Activated T-cell treated with anti-CD3 and anti-CD28 coated beads, Interleukin-2, amount 50 U/mL, for 4 hours (primary cell): Measurements from ENCODE around the gene S100A10. TPM values are rescaled to one million over a fixed set of nuclear protein-coding genes. Genes with fewer than 3 reads are reported as not detected.

ENCODE experiments used
- ATAC-seq, 2 donors: fragments of 200-7000 bp; cut with Tn5 transposase; one replicate each; pipeline ENCODE4 v1.10.0; 2021
- DNase-seq: peaks from one replicate; pipeline ENCODE4 v3.0.0-alpha.2; 2020
- H3K27me3 Mint-ChIP-seq: one replicate; pipeline ENCODE4 v1.8.0; 2021; ENCODE audit warnings: low read depth, mixed read lengths
- H3K36me3 Mint-ChIP-seq: one replicate; pipeline ENCODE4 v1.8.0; 2022; ENCODE audit warnings: mixed read lengths; ENCODE audit not compliant: insufficient read depth
- H3K4me1 Mint-ChIP-seq: one replicate; pipeline ENCODE4 v1.8.0; 2021; ENCODE audit warnings: low read depth, mixed read lengths
- H3K4me3 Mint-ChIP-seq: one replicate; pipeline ENCODE4 v1.8.0; 2021; ENCODE audit warnings: mild to moderate bottlenecking, moderate library complexity, mixed read lengths
- H3K9me3 Mint-ChIP-seq: one replicate; pipeline ENCODE4 v1.8.0; 2021; ENCODE audit warnings: mixed read lengths
- total RNA-seq, 3 donors: library from RNA; stranded (reverse); gene quantifications; one replicate each; pipeline ENCODE4 v1.2.1, GENCODE V29; 2021

Gene S100A10
- total RNA-seq, 3 donors from 2014 or later: 92.6 to 113 (median 106) TPM

DNA sequence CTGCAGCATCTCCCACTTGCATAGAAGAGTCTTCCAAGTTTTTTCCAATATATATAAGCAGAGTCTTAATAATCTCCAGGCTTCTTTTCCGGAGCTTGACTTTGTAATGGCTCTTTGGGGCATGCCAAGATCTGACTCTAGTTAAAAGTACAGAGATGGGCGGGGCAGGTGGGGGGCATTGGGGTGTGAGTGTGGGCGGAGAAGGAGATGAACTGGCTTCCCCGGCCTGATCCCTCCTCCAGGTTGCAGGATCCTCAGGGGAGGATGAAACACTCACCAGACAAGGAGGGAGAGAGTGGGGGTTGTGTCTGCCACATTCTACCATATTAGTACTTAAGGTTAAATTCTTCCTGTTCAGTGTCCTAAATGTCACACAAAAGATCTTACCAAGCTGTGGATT, 23.0 kb downstream of the S100A10 start:
- Mint-ChIP-seq H3K4me3 (no peak overlapping the region), H3K27me3 (no peaks in the 10 kb centered on the region), H3K9me3 (no peaks in the 10 kb centered on the region), H3K36me3 (no peaks in the 10 kb centered on the region), H3K4me1 (peaks cover 23% of the 10 kb centered on the region)
- no peak for DNase-seq
- no peak for ATAC-seq

DNA sequence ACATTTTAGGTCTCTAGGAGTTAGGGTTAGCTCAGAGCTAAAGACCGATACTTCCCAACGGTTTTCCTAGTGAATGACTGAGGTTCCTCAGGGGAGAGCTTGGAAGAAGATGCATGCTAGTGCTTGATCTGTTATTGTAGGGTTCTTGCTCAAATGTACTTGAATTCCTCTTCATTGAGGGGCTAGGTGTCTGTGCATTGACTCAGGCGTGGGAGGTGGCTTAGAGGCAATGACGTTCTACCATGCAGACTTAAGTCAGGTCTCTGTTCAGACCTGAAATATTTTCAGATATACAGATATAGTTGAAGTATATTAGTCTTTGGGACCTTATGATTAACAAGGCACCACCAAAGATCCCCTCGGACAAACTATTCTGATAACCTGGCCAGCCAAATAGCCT, 23.5 kb downstream of the S100A10 start:
- no peak for ATAC-seq
- peaks cover 23% of the 10 kb centered on the region for H3K4me1 Mint-ChIP-seq
- H3K9me3 Mint-ChIP-seq: no peaks in the 10 kb centered on the region
- no peak overlapping the region for H3K4me3 Mint-ChIP-seq
- no peaks in the 10 kb centered on the region for H3K36me3 Mint-ChIP-seq
- DNase-seq: no peak
- H3K27me3 Mint-ChIP-seq: no peaks in the 10 kb centered on the region

DNA sequence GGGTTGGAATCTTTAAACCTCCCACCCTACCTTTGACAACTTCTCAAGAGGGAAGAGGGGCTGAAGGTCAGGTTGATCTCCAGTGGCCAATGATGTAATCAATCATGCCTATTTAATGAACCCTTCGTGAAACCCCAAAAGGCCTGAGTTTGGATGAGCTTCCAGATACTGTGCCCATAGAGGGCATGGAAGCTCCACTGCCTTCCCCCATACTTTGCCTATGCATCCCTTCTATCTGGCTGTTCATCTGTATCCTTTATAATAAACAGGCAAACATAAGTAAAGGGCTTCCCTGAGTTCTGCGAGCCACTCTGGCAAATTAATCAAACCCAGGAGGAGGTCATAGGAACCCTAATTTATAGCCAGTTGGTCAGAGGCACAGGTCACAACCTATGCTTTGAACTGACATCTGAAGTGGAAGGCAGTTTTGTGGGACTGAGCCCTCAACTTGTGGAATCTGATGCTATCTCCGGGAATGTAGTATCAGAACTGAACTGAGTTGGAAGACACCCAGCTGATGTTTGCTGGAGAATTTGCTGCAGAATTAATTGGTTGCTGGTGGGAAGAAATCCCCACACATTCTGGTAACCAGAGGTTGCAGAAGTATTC, 24.8 kb downstream of the S100A10 start:
- H3K9me3 Mint-ChIP-seq: no peaks in the 10 kb centered on the region
- no peak overlapping the region for H3K4me3 Mint-ChIP-seq
- peaks cover 22% of the 10 kb centered on the region for H3K4me1 Mint-ChIP-seq
- no peaks in the 10 kb centered on the region for H3K27me3 Mint-ChIP-seq
- DNase-seq (no peak), ATAC-seq (no peak)
- no peaks in the 10 kb centered on the region for H3K36me3 Mint-ChIP-seq

DNA sequence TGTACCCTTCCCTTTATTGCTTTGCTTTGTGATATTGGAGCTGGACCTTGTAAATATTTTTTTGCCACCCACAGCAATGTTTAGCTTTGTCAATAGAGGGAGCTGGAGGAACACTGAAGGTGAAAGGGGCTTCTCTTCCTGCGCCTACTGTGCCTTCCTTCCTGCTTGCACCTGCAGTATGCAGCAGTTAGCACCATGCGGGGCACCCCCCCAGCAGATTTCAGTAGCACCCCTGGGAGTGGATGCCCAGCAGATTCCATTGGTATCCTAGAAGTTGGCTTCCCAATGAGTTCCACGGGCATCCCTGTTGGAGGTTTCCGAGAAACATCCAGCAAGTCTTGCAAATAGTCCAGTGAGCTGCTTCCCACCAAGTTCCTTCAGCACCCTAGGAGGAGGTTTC, 25.6 kb downstream of the S100A10 start:
- Mint-ChIP-seq H3K4me3 (no peak overlapping the region), H3K27me3 (no peaks in the 10 kb centered on the region), H3K4me1 (peaks cover 18% of the 10 kb centered on the region), H3K36me3 (no peaks in the 10 kb centered on the region), H3K9me3 (no peaks in the 10 kb centered on the region)
- DNase-seq (peak; percentile 32), ATAC-seq (peak; percentile 63 to 79)

DNA sequence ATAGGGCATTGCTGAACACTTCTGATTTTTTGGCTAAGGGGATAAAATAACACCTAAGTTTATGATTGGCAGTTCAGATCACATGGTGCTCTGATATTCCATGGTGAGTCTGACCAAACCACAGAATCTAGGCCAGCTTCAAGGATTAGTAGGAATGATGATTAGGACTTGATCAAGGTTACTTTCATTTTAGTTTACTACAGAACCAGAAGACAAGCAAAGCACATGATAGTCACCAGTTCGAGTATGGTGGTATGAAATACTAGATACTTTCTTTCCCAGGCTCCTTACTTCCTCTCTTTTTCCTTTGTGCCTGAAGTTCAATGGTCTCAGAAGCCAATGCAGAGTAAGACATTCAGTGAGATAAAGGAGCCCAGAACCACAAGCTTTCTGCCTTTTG, 26.6 kb downstream of the S100A10 start:
- DNase-seq: no peak
- no peaks in the 10 kb centered on the region for H3K27me3 Mint-ChIP-seq
- no peak overlapping the region for H3K4me3 Mint-ChIP-seq
- H3K4me1 Mint-ChIP-seq: peaks cover 10% of the 10 kb centered on the region
- H3K9me3 Mint-ChIP-seq: no peaks in the 10 kb centered on the region
- no peak for ATAC-seq
- H3K36me3 Mint-ChIP-seq: no peaks in the 10 kb centered on the region

DNA sequence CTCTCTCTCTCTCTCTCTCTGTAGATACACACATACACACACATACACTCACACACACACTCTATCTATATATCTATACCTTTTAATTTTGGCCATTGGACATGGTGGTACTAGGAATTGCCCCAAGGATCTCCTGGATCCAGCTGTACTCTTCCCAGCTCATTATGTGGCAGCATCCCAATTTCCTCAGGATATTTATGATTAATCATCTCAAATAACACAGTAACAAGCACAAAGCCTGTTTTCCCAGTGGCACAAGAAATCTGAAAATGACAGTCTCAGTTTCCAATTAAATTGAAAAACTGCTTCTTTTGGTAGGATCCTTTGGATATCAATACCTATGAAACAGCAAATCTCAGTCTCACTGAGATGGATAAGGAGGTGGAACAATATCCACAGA, 27.6 kb downstream of the S100A10 start:
- no peaks in the 10 kb centered on the region for H3K27me3 Mint-ChIP-seq
- H3K4me1 Mint-ChIP-seq: peaks cover 10% of the 10 kb centered on the region
- no peaks in the 10 kb centered on the region for H3K36me3 Mint-ChIP-seq
- ATAC-seq (no peak), DNase-seq (no peak)
- no peaks in the 10 kb centered on the region for H3K9me3 Mint-ChIP-seq
- H3K4me3 Mint-ChIP-seq: no peak overlapping the region

DNA sequence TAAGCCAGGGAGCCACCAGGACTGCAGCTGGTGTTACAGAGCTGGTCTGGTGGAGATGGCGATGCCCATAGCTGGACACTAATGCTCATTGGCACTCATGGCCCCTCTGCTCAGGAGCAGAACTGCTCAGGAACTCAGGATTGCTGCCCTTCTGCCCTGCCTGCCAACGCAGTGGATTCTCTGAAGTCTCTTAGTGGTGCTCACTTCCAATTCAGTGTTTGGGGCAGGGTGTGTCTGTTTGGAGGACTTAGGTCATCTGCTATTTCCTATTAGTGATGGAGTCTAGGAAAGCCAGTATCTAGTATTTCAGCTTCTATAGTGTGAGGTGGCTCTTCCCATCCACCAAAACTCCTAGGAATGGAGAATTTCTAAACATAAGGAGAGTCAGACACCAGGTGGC, 29.1 kb downstream of the S100A10 start:
- no peaks in the 10 kb centered on the region for H3K36me3 Mint-ChIP-seq
- H3K4me1 Mint-ChIP-seq: peaks cover 14% of the 10 kb centered on the region
- H3K9me3 Mint-ChIP-seq: no peaks in the 10 kb centered on the region
- no peak for DNase-seq
- ATAC-seq: no peak
- H3K27me3 Mint-ChIP-seq: no peaks in the 10 kb centered on the region
- H3K4me3 Mint-ChIP-seq: no peak overlapping the region

DNA sequence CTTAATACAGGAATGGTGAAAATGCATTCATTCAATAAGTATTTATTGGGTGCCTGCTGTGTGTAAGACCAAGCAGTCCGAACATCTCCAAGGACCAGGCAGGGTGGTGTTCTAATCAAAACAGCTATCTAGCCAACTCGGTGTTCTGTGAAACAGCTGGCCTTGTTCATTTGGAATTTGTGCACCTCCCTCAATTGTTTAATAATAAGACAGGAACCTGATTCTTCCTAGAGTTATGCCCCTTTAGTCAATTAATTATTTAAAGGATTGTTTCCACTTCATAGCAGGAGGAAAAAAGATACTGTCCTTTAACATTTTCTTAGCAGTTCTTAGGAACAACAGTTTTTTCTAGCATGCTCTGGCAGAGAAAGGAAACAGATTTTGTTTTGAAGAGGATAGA, 30.4 kb downstream of the S100A10 start:
- H3K27me3 Mint-ChIP-seq: no peaks in the 10 kb centered on the region
- ATAC-seq (no peak), DNase-seq (no peak)
- H3K9me3 Mint-ChIP-seq: no peaks in the 10 kb centered on the region
- H3K4me1 Mint-ChIP-seq: peaks cover 9% of the 10 kb centered on the region
- no peaks in the 10 kb centered on the region for H3K36me3 Mint-ChIP-seq
- no peak overlapping the region for H3K4me3 Mint-ChIP-seq

DNA sequence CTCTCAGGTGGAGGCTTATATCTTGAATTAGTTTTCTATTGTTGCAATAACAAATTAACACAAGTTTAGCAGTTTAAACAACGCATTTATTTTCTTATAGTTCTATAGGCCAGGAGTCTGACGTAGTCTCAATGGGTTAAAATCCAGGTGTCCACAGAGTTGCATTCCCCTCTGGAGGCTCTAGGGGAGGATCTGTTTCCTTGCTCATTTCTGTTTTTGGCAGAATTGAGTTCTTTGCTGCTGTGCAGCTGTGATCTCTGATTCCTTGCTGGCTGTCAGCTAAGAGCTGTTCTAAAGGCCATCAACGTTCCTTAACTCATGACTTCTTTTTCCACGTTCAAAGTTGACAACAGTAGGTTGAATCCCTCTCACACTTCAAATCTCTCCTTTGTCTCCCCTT, 31.8 kb downstream of the S100A10 start:
- H3K36me3 Mint-ChIP-seq: no peaks in the 10 kb centered on the region
- H3K27me3 Mint-ChIP-seq: no peaks in the 10 kb centered on the region
- DNase-seq (no peak), ATAC-seq (no peak)
- peaks cover 5% of the 10 kb centered on the region for H3K4me1 Mint-ChIP-seq
- no peak overlapping the region for H3K4me3 Mint-ChIP-seq
- no peaks in the 10 kb centered on the region for H3K9me3 Mint-ChIP-seq

DNA sequence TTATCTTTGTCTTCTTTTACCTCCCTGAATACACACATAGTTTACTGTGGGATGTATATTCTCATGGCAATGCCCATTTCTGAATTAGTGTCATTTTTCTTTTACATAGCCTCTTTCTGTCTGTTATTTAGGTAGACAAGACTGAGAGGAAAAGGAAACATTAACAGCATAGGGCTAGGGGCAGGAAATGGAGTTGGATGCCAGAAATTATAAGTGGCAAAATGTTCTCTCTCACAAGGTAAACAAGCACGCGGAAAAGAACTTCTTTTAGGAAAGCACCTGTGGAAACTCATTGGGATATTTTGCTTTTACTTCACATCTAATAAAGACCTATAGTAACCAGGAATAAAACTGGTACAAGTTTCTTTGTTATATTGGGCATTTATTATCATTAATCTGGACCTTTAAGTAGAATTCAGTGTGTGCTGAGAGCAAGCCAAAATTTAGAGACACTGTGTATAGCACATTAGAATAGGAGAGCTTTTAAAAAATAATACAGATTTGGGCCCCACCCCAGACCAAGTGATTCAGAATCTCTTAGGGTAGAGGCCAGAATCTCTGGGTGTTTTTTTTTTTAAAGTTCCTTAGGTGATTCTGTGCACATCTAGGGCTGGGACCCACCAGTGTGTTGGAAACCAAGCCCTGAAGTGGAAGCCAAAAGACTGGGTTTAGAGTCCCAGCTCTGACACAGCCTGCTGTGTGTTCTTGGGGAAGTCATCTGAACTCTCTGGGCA, 32.7 kb downstream of the S100A10 start:
- peaks cover 5% of the 10 kb centered on the region for H3K4me1 Mint-ChIP-seq
- H3K4me3 Mint-ChIP-seq: no peak overlapping the region
- no peaks in the 10 kb centered on the region for H3K9me3 Mint-ChIP-seq
- no peak for DNase-seq
- no peak for ATAC-seq
- no peaks in the 10 kb centered on the region for H3K36me3 Mint-ChIP-seq
- H3K27me3 Mint-ChIP-seq: no peaks in the 10 kb centered on the region

DNA sequence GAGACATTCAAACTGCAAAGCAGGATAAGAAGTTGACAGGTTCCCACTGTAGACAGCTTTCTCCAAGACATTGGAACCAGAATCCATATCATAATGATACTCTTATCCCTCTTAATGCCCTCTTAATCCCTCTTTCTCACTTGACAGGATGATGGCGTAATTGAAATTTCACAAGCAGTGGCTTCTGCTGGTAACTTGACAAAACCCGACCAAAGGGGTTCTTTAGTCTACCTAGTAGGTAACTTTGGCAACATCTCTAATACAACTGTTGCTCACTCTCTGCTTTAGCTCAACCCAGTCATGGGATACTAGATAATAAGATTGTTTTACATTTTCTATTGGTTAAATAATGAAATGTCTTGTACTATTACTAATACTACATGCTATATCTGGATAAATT, 34.7 kb downstream of the S100A10 start:
- no peaks in the 10 kb centered on the region for H3K9me3 Mint-ChIP-seq
- no peak for DNase-seq
- H3K4me3 Mint-ChIP-seq: no peak overlapping the region
- H3K4me1 Mint-ChIP-seq: peaks cover 5% of the 10 kb centered on the region
- H3K27me3 Mint-ChIP-seq: no peaks in the 10 kb centered on the region
- ATAC-seq: no peak
- H3K36me3 Mint-ChIP-seq: no peaks in the 10 kb centered on the region

DNA sequence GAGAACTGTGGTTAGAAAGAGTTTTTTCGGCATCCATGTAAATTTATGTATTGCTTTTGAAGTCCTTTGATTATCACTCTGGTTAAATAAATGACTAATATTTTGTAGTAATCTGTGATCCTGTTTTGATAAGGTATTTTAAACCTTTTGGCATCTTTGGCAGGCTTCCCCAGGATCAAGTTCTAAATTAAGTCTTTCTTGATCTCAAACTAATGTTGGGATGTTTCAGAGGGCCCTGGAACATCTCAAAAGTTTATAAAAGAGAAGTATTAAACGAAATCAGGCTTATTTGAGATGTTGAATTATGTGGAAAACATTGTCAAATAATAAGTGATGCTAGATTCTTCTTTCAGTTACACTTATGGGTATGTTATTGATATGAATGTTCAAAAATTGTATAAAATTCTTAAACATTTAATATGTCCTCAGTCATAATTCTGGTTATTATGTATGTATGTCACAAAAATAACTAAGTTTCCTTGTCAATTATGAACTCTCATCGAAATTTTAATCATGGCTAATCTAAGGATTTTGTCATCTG, 36.6 kb downstream of the S100A10 start:
- Mint-ChIP-seq H3K36me3 (no peaks in the 10 kb centered on the region), H3K4me1 (peaks cover 5% of the 10 kb centered on the region), H3K27me3 (no peaks in the 10 kb centered on the region), H3K4me3 (no peak overlapping the region), H3K9me3 (no peaks in the 10 kb centered on the region)
- DNase-seq: no peak
- ATAC-seq: no peak

DNA sequence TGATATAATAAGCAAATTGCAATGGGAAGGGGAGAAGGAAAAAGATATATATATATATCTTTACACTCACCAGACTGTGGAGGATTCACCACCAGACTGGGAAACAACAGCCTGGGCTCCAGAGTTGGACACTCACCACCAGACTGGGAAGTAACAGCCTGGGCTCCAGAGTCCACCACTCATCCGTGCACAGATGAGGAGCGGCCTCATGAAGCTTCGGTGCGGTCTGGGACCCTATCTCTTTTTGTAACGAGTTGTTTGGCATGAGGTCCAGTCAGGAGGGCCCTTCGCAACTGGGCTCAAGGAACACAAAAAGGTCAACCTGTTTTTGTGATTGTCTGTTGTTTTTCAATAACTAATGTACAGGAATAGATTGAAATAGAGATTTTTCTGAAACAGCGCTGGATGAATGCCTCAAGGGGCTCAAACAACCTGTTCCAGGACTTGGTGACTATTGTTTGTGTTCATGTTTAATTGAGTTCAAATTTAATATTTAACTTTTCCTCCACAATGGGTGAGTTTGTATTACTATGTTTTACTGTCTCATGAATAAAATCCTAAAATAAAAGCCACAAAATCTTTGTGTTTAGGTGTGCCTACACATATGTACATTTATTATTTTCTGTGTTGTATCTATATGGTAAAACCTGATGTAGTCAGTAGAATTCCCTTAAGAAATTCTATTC, 40.1 kb downstream of the S100A10 start:
- H3K9me3 Mint-ChIP-seq: no peaks in the 10 kb centered on the region

DNA sequence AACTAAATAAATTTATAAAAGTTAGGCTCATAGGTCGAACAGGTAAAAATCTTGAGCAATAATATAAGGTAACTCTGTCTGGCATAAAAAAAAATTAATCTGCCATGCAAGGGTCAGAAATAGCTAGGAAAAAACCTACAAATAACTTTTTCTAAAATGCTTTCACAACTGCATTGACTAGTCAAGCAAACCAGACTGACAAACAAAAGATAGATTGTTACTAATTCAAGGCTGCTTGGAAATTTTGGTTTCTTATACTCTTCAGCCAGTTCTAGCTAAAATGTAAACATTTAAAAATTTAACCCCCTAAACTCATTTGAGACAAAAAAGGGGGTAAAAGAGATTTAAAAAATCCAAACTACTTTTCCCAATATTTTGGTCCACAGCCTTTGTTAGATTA, 40.8 kb downstream of the S100A10 start:
- Mint-ChIP-seq H3K27me3 (no peaks in the 10 kb centered on the region), H3K9me3 (no peaks in the 10 kb centered on the region)

More for the DNA sequence above, 40.1 kb downstream of the S100A10 start:
- DNase-seq (no peak), ATAC-seq (no peak)
- H3K4me3 Mint-ChIP-seq: no peak overlapping the region
- H3K36me3 Mint-ChIP-seq: no peaks in the 10 kb centered on the region
- peaks cover 2% of the 10 kb centered on the region for H3K4me1 Mint-ChIP-seq
- H3K27me3 Mint-ChIP-seq: no peaks in the 10 kb centered on the region

More for the DNA sequence above, 40.8 kb downstream of the S100A10 start:
- no peaks in the 10 kb centered on the region for H3K36me3 Mint-ChIP-seq
- no peak for ATAC-seq
- no peak overlapping the region for H3K4me3 Mint-ChIP-seq
- H3K4me1 Mint-ChIP-seq: peaks cover 2% of the 10 kb centered on the region
- no peak for DNase-seq
